K562 (cell line): ENCODE results near the gene SVBP. TPM values are rescaled to one million over a fixed set of nuclear protein-coding genes. Genes with fewer than 3 reads are reported as not detected.

Source experiments
- ARID3B ChIP-seq: fragments of 250-450 bp; sonication (Bioruptor Pico); IDR thresholded peaks from 2 replicates; pipeline ENCODE4 v1.4.0; 2020; ENCODE audit warnings: borderline replicate concordance
- DACH1 ChIP-seq: fragments of 450-650 bp; IDR thresholded peaks from 2 replicates; pipeline ENCODE4 v1.6.1; 2018; ENCODE audit not compliant: partially characterized antibody
- ETS1 ChIP-seq: conservative IDR thresholded peaks from 2 replicates; pipeline ENCODE4 v1.6.1; 2011; ENCODE audit warnings: low read depth, mild to moderate bottlenecking, low read length; ENCODE audit not compliant: control insufficient read depth
- FUS ChIP-seq: fragments of 200-400 bp; formaldehyde crosslinking; optimal IDR thresholded peaks from 2 replicates; pipeline ENCODE3; 2017; ENCODE audit warnings: low read depth, low read length
- GABPA ChIP-seq: fragments of 200-800 bp; sonication (Bioruptor generic); conservative IDR thresholded peaks from 2 replicates; pipeline ENCODE4 v1.6.1; 2016; ENCODE audit warnings: low read depth, missing genetic modification characterization, missing compliant biosample characterization
- GATAD2B ChIP-seq: fragments of 450-650 bp; IDR thresholded peaks from 2 replicates; pipeline ENCODE4 v1.6.1; 2017; ENCODE audit warnings: mild to moderate bottlenecking, borderline replicate concordance
- HDAC1 ChIP-seq, 2 experiments: fragments of 450-650 bp; IDR thresholded peaks; 2 replicates each; pipeline ENCODE4 v1.6.1; 2016 to 2017; ENCODE audit warnings: inconsistent platforms in 1 of 2, mild to moderate bottlenecking in 1 of 2, moderate library complexity in 1 of 2
- KLF1 ChIP-seq: fragments of 450-650 bp; IDR thresholded peaks from 2 replicates; pipeline ENCODE4 v1.6.1; 2016; ENCODE audit warnings: missing genetic modification characterization, missing compliant biosample characterization
- MAX ChIP-seq: sonication (generic); formaldehyde crosslinking; IDR thresholded peaks from 2 replicates; pipeline ENCODE4 v1.9.0; 2022; ENCODE audit warnings: mild to moderate bottlenecking, missing genetic modification reagents
- MCM2 ChIP-seq: fragments of 450-650 bp; IDR thresholded peaks from 2 replicates; pipeline ENCODE4 v1.6.1; 2017; ENCODE audit warnings: low read depth, mild to moderate bottlenecking
- NFRKB ChIP-seq: fragments of 450-650 bp; IDR thresholded peaks from 2 replicates; pipeline ENCODE4 v1.6.1; 2016; ENCODE audit warnings: low read depth
- PHTF2 ChIP-seq: fragments of 250-450 bp; sonication (Bioruptor Pico); IDR thresholded peaks from 2 replicates; pipeline ENCODE4 v1.5.0; 2021; ENCODE audit warnings: mild to moderate bottlenecking
- RB1 ChIP-seq: fragments of 450-650 bp; IDR thresholded peaks from 2 replicates; pipeline ENCODE4 v1.6.1; 2017; ENCODE audit warnings: low read depth, mild to moderate bottlenecking
- SMAD4 ChIP-seq: fragments of 250-450 bp; sonication (Bioruptor Pico); conservative IDR thresholded peaks from 2 replicates; pipeline ENCODE4 v1.8.0; 2021; ENCODE audit warnings: inconsistent platforms, mild to moderate bottlenecking, moderate library complexity
- SNAPC5 ChIP-seq: fragments of 250-450 bp; sonication (Bioruptor Pico); IDR thresholded peaks from 2 replicates; pipeline ENCODE4 v1.8.0; 2021; ENCODE audit warnings: moderate library complexity, mild to moderate bottlenecking, inconsistent platforms
- TGIF2 ChIP-seq: sonication (generic); formaldehyde crosslinking; IDR thresholded peaks from 2 replicates; pipeline ENCODE4 v1.8.1; 2022; ENCODE audit warnings: mild to moderate bottlenecking, missing genetic modification reagents, moderate library complexity
- THAP12 ChIP-seq: fragments of 250-450 bp; sonication (Bioruptor Pico); IDR thresholded peaks from 2 replicates; pipeline ENCODE4 v1.9.0; 2021; ENCODE audit warnings: mild to moderate bottlenecking, inconsistent platforms
- ZBTB43 ChIP-seq: sonication (generic); formaldehyde crosslinking; IDR thresholded peaks from 2 replicates; pipeline ENCODE4 v1.8.0; 2023; ENCODE audit warnings: mild to moderate bottlenecking, missing genetic modification reagents
- ZNF217 ChIP-seq: sonication (generic); formaldehyde crosslinking; IDR thresholded peaks from 2 replicates; pipeline ENCODE4 v1.8.0; 2022; ENCODE audit warnings: mild to moderate bottlenecking, missing genetic modification reagents
- ZNF282 ChIP-seq: sonication (generic); formaldehyde crosslinking; IDR thresholded peaks from 2 replicates; pipeline ENCODE4 v1.8.1; 2023; ENCODE audit warnings: missing genetic modification reagents
- ZNF699 ChIP-seq: fragments of 250-450 bp; sonication (Bioruptor Pico); IDR thresholded peaks from 2 replicates; pipeline ENCODE4 v1.8.0; 2021; ENCODE audit warnings: mild to moderate bottlenecking, moderate library complexity; ENCODE audit not compliant: insufficient replicate concordance
- polyA plus RNA-seq, 8 experiments: library from polyadenylated mRNA; depleted of rRNA in 4 of 8; stranded (reverse) in 5 of 8; unstranded in 3 of 8; fragments of >200 nt; fragmentation: Nextera tagmentation in 2 of 8; fragmentation: Illumina TruSeq in 1 of 8; extraction: Ambion mirVana in 2 of 8; extraction: Trizol in 1 of 8; gene quantifications; 2 replicates each; pipeline versions ENCODE4 v1.2.1 to v1.2.3, GENCODE V29; 2011 to 2014; ENCODE audit warnings: inconsistent platforms in 1 of 8, missing spikeins in 1 of 8
- total RNA-seq, 7 experiments: library from RNA; depleted of rRNA in 6 of 7; stranded (reverse); fragments of >200 nt in 6 of 7; fragmentation: Illumina TruSeq in 2 of 7; extraction: Trizol in 2 of 7; gene quantifications; 2 replicates each; pipeline versions ENCODE4 v1.2.1 to v1.2.3, GENCODE V29; 2011 to 2021; ENCODE audit warnings: low replicate concordance in 1 of 7

The SVBP gene
- total and polyA plus RNA-seq, 9 of the 15 experiments (the other 6 are each of a cell fraction or from before 2014, with no cell fraction given), result 31.7 to 49.7 (median 40.0) TPM

- no peak for TF ChIP-seq ZBTB43 (CRISPR knock-in tag)
- TF ChIP-seq ZNF282 (CRISPR knock-in tag), result 0 out of 2 replicates have a peak, but pooled peaks have one; percentile 58
- TF ChIP-seq RB1, result peak; percentile 51
- peak; percentile 95 for TF ChIP-seq THAP12 (CRISPR knock-in tag)
- TF ChIP-seq GATAD2B, result no peak
- peak; percentile 72; the same call in 1 of the 2 replicates for TF ChIP-seq MAX (CRISPR knock-in tag)
- TF ChIP-seq SNAPC5 (CRISPR knock-in tag), result no peak
- no peak for TF ChIP-seq DACH1
- no peak for TF ChIP-seq ZNF217
- no peak for TF ChIP-seq ZNF699
- TF ChIP-seq SMAD4 (CRISPR knock-in tag), result 0 out of 2 replicates have a peak, but pooled peaks have one; percentile 44
- no peak for TF ChIP-seq TGIF2 (CRISPR knock-in tag)
- TF ChIP-seq HDAC1 (IDR thresholded peaks at IDR 0.05), result peak in 1 of 2 experiments; percentile 52; a peak in 2 of 4 replicates
- peak; percentile 74 for TF ChIP-seq NFRKB
- no peak for TF ChIP-seq ARID3B (CRISPR knock-in tag)
- peak; percentile 24; the same call in 1 of the 2 replicates for TF ChIP-seq ETS1
- TF ChIP-seq GABPA (tag), result no peak; the same call in 1 of the 2 replicates
- TF ChIP-seq PHTF2 (CRISPR knock-in tag), result no peak
- TF ChIP-seq FUS, result peak; percentile 44
- TF ChIP-seq MCM2, result no peak
- no peak for TF ChIP-seq KLF1
Measured at GRCh38 chr1:42766741-42767509, 50.3 kb downstream of the SVBP start, which contains the start of the genes C1orf50 and P3H1 (continued).
